Muscle of back (tissue), 10 donors: ENCODE data around the gene RPH3AL. TPM values are rescaled to one million over a fixed set of nuclear protein-coding genes. Genes with fewer than 3 reads are reported as not detected.

Experiments
- polyA plus RNA-seq, 10 donors: library from polyadenylated mRNA; unstranded; fragments of 120-200 nt; gene quantifications; one replicate each; pipeline ENCODE4 v1.2.1, GENCODE V29; 2013; ENCODE audit not compliant: insufficient read length in 10 of 10

RPH3AL gene
- polyA plus RNA-seq, 10 donors: 3.1 to 6.9 (median 3.9) TPM

Other genes starting within 250 kb of the RPH3AL start
- not detected for gene SCGB1C2, start 215.2 kb downstream of the RPH3AL start, polyA plus RNA-seq
- gene DOC2B, start 171.2 kb downstream of the RPH3AL start, polyA plus RNA-seq: 1 to 10 TPM; 3.2 to 6.1 (median 4.6) TPM
- gene RFLNB, start 93.1 kb upstream of the RPH3AL start, polyA plus RNA-seq: 10 to 100 TPM; 29.2 to 40.3 (median 33.2) TPM